ENCODE data around the gene SCGB2A2.

GRCh38 chr11:62251698-62252097, 18.3 kb upstream of the SCGB2A2 start:
- TF ChIP-seq POLR2AphosphoS5 (IDR thresholded peaks at IDR 0.05; ENCODE audit: low read depth, low read length) (no peak), POLR2A (IDR thresholded peaks at IDR 0.05; ENCODE audit: low read depth, low read length) (no peak), TAF1 (IDR thresholded peaks at IDR 0.05; ENCODE audit: borderline replicate concordance, low read depth, low read length) (no peak)
